Measurements from ENCODE around the gene RSF1.

RSF1 gene

GRCh38 chr11:77637345-77638165 is 183.0 kb downstream of the RSF1 start, which contains the start of gene CLNS1A:
TSS of gene CLNS1A (minus strand) at chr11:77637794. CDS start at chr11:77637714, 80 bp downstream.
- TF ChIP-seq, protein P1, sequence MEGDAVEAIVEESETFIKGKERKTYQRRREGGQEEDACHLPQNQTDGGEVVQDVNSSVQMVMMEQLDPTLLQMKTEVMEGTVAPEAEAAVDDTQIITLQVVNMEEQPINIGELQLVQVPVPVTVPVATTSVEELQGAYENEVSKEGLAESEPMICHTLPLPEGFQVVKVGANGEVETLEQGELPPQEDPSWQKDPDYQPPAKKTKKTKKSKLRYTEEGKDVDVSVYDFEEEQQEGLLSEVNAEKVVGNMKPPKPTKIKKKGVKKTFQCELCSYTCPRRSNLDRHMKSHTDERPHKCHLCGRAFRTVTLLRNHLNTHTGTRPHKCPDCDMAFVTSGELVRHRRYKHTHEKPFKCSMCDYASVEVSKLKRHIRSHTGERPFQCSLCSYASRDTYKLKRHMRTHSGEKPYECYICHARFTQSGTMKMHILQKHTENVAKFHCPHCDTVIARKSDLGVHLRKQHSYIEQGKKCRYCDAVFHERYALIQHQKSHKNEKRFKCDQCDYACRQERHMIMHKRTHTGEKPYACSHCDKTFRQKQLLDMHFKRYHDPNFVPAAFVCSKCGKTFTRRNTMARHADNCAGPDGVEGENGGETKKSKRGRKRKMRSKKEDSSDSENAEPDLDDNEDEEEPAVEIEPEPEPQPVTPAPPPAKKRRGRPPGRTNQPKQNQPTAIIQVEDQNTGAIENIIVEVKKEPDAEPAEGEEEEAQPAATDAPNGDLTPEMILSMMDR (IDR thresholded peaks at IDR 0.05; ENCODE audit: low read length, missing control alignments): no peak
- DNase-seq (ENCODE audit: low read depth): peak; percentile 92
- peak within 1 kb of the TSS; percentile 94 for H3K4me3 ChIP-seq (replicated peaks; ENCODE audit: low read depth, low read length)

GRCh38 chr11:77636731-77637344 is 183.7 kb downstream of the RSF1 start:
- no peak for DNase-seq (ENCODE audit: low read depth)
- H3K4me3 ChIP-seq (replicated peaks; ENCODE audit: low read depth, low read length): peak overlapping the region; percentile 94
- TF ChIP-seq, protein P1 (IDR thresholded peaks at IDR 0.05; ENCODE audit: low read length, missing control alignments): no peak

- H3K4me3 ChIP-seq (replicated peaks; ENCODE audit: low read depth, low read length): peak overlapping the region; percentile 41
- peak; percentile 56 for DNase-seq (ENCODE audit: low read depth)
Observed at GRCh38 chr11:77633926-77634325, 186.6 kb downstream of the RSF1 start.

GRCh38 chr11:77630157-77630710 is 190.3 kb downstream of the RSF1 start:
- no peak for DNase-seq (ENCODE audit: low read depth)

DNA sequence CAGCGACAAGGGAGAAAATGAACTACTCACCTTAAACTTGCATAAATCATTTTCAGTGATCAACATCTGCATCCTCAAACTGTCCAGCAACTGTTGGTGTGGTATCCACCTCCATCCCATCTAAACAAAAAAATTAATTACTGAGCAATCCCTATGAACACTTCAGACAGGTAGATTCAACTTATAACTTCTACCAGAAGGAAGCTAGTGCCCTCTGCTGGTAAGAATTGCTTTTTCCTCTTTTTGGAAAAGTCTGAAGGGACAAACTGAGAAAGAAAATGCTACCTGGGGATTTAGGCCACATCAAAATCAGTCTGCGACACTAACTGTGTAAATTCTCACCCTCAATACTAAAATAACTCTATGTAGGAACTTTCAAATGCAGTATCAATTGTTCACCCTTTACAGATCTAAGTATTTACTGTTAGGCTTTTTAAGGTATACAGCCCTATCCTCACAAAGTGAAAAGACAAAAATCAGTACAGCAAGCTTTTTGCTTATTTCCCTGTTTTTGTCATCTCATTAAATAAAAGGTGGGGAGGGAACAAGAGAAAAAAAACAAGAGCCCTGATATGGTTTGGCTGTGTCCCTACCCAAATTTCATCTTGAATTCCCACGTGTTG is 200.8 kb downstream of the RSF1 start:
- H3K4me3 ChIP-seq (replicated peaks; ENCODE audit: low read depth, low read length): no peak overlapping the region
- TF ChIP-seq, protein P1 (IDR thresholded peaks at IDR 0.05; ENCODE audit: low read length, missing control alignments): peak; percentile 73
- DNase-seq (ENCODE audit: low read depth): peak; percentile 66

More at GRCh38 chr11:77630157-77630710, 190.3 kb downstream of the RSF1 start:
- TF ChIP-seq, protein P1 (IDR thresholded peaks at IDR 0.05; ENCODE audit: low read length, missing control alignments): no peak
- no peak overlapping the region for H3K4me3 ChIP-seq (replicated peaks; ENCODE audit: low read depth, low read length)

DNA sequence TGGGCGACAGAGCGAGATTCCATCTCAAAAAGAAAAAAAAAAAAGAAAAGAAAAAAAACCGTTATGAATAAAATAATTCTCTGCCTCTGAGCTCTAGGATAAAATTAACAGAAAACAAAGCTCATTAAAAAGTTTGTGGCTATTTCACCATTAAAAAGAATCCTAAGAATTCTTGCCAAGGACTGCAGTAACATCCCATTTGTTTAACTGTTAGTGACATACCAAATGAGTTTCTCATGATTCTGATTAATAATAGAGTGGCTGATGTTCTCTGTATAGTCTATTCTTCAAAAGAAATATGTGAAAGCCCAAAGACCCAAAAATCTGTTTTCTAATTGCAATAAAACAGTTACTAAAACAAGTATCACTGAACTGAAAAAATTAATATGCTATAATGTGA is 202.6 kb downstream of the RSF1 start:
- DNase-seq (ENCODE audit: low read depth): no peak
- TF ChIP-seq, protein P1 (IDR thresholded peaks at IDR 0.05; ENCODE audit: low read length, missing control alignments): no peak

DNA sequence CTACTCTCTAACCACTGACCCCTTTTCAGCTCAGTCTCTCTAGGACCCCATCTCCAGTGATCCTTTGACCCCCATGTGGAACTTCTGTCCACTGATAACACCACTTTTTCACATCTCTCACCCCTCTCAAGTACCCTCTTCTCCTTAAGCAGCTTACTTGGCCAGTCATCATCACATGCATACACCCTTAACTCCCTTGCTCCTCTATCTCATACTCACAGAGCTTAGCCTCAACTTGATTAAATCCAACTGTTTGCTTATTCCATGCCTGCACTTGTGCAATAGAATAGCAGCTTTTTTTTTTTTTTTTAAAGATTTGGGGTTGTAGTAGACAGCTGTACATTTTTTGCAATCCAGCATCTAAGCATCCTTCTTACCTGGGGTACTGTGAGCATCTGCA is 208.6 kb downstream of the RSF1 start:
- TF ChIP-seq, protein P1 (IDR thresholded peaks at IDR 0.05; ENCODE audit: low read length, missing control alignments): no peak
- H3K4me3 ChIP-seq (replicated peaks; ENCODE audit: low read depth, low read length): no peak overlapping the region
- no peak for DNase-seq (ENCODE audit: low read depth)

More for the DNA sequence above, 202.6 kb downstream of the RSF1 start:
- no peak overlapping the region for H3K4me3 ChIP-seq (replicated peaks; ENCODE audit: low read depth, low read length)
